HG03432 (cell line): ENCODE results near the gene PLA2G5.
"Not testable (repeated sequence)": the region's sequence is repeated elsewhere in the genome, so short reads cannot be mapped to it uniquely, and the experiment has no call there.

Experiments used
- ATAC-seq: cut with Tn5 transposase; IDR thresholded peaks from one replicate; pipeline ENCODE4 v1.9.1; 2021; ENCODE audit warnings: mild to moderate bottlenecking, moderate library complexity; ENCODE audit not compliant: unreplicated experiment

Gene PLA2G5

DNA sequence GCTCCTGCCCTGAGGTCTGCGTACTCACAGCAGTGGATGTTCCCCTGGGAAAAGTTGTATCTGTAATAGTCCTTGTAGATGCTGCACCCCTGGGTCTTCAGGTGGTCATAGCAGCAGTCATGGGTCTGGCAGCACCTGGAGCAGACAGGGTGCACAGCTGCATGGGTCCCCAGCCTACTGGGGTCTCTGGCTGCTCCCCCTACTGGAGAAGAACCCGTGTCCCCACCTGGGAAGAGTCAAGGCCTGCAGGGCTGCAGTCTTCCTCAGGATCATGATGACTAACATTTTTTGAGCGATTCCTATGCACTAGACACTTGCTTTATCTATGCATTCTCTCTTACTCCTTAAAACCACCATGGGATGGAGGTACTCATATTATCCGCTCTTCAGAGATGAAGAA, 45.5 kb downstream of the PLA2G5 start:
- no peak for ATAC-seq

DNA sequence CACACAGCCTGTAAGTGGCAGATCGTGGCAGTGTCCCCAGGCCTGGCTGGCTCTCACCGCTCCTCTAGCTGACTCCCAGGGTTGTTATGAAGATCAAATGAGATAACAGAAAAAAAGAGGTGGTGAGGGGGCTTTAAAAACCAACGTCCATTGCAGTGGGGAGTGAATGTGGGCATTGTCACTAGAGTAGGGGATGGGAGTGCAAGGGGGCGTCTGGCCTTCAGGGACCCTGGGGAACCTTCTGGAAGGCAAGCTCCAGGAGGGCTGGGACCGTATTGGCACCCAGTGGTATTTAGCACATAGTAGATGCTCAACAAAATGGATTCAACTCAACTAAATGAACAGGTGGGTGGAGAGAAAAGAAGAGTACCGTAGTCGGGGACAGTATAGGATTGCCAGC, 45.9 kb downstream of the PLA2G5 start:
- no peak for ATAC-seq

DNA sequence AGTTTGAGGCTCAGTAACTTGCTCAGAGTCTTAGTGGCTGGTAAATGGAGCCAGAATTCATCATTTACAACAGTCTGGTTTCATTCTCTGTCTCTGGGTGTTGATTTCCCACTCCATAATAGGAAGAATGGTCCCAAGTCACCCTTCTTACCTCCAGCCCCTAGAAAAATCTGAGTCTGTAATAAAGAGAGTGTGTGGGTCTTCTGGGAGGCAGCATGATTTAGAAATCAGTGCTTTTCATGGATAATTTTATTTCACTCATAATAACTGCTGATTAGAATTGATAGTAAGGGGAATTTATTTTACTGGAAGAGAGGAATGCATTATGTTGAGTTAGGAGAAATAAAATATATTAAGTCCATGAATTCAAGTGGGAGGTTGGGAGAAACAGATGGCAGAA, 47.2 kb downstream of the PLA2G5 start:
- no peak for ATAC-seq

DNA sequence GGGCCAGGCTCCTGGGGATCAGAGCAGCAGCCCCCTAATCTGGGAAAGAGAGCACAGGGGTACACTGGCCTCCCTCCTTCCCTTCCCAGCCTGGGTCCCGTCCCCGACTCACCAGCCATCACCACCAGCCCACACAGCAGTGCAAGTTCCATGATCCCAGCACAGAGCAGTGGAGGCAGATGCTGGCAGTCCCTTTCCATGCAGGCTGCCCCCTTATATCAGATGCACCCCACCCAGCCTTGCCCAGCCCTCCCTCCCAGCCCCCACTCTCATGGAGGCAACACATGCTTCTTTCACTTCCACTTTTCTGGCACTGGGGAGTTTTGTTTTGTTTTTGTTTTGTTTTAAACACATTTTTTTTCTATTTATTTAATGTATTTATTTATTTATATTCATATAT, 49.4 kb downstream of the PLA2G5 start, which contains the start of gene PLA2G2D:
PLA2G2D (minus strand) TSS at position 190 of the 400 bp plus-strand sequence; CDS start at position 152, 38 bp downstream.
- no peak for ATAC-seq

DNA sequence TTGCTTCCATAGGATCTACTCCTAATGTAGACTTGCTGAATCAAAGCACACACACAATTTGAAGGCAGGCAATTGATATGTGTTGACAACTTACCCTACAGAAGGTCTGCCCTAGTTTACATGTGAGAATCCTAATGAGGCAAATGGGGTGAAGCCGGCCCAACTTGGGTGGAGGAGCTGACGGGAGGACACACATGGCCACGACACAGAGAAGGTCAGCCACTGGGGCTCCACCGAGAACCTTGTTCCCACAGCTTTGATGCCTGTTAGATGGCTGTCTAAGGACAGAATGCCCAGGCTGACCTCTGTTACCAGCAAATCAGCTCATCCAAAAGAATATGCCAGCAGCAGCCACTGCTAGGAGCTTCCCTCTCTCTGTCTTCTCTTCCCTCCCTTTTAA, 50.8 kb downstream of the PLA2G5 start:
- no peak for ATAC-seq

DNA sequence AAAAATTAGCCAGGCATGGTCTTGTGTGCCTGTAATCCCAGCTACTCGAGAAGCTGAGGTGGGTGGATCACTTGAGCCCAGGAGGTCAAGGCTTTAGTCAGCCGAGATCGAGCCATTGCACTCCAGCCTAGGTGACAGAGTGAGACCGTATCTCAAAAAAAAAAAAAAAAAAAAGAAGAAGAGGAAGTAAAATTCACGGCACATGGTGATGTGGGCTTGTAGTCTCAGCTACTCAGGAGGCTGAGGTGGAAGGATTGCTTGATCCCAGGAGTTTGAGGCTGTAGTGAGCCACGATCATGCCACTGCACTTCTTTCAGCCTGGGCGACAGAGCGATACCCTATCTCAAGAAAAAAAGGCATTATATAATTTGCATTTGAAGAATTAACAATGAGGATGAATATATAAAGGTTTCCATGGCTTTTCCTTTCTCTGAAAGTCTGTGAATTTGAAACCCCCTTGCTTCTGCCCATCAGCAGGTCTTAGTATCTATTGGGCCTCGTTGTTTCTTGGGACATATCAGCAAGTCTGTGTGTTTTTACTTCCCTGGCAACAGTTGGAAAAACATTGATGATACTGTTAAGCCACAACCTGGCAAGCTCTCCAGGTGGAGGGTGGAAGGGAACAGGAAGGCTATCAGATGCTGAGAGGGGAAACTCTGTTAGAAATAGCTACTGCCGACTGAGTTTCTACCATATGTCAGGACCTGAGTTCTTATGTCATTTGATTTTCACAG, 53.9 kb downstream of the PLA2G5 start:
- ATAC-seq = no peak

DNA sequence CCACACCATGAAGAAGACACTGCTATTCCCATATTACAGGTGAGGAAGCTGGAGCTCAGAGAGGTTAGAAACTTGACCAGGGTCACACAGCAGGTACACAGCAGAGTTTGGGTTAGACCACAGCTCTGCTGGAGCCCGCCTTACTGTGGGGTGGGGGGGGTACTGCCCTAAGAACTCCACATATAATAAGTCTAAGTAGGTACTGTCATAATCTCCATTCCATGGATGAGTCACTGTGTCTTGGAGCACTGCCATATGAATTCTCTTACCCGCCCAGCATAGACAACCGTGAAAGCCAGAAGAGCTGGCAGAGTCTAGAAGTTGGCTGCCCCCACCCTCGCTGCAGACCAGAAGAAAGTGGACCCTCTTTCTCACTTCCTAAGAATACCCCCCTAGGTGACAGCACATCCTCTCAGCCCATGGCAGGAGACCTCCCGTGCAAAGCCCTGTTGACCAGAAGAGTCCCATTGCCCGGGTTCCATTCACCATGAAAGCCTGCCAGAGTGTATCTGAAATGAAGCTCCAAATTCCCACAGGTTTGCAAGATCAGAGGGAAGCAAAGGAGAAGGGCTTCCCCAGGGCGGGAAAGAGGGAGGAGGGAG, 54.6 kb downstream of the PLA2G5 start:
- no peak for ATAC-seq

DNA sequence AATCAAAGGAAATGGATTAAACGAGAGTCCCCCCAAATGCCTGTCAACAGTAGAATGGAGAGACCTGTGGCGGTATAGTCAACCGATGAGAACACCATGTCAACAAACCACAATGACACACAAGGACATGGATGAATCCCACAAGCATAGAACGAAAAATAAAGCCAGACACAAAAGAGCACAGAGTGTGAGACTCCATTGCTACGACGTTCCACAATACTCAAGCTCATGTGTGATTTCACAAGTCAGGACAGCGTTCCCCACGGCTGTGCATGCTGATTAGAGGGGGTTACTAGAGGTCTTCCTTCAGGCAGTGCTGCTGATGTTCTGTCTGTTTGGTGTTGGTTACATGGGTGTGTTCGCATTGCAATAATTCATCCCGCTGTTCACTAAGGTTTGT, 55.1 kb downstream of the PLA2G5 start:
- no peak for ATAC-seq

DNA sequence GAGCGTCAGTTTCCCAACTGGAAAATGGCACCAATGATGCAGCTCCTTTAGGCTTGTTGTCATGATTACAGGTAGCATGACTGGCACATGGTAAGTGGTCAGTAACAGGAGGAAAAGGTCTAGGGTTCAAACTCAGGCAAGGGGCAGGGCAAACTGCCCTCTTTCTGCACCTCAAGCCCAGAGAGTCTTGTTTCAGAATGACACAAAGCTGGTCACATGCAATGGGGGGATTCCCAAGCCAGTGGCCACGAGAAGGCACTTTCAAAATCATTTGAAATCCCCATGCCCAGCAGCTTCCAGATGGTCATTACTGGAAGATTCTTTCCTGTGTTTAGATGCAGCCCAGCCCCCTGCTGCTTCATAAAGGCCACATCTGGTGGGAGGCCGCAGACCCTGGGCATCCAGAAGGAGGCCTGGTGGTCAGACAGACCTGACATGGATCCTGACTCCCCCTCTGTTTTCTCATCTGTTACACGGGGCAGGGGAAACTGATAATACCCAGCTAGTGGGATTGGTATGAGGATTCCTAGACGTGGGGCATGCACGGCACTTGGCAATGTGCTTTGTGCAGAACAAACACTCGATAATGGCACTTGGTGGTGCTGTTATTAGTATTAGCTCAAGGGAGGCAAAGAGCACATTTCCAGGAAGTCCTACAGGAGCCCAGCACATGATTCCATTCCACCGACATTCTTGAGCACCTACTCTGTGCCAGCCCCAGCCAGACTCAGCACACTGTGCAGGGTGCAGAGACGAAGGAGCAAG, 56.2 kb downstream of the PLA2G5 start:
- ATAC-seq = no peak

DNA sequence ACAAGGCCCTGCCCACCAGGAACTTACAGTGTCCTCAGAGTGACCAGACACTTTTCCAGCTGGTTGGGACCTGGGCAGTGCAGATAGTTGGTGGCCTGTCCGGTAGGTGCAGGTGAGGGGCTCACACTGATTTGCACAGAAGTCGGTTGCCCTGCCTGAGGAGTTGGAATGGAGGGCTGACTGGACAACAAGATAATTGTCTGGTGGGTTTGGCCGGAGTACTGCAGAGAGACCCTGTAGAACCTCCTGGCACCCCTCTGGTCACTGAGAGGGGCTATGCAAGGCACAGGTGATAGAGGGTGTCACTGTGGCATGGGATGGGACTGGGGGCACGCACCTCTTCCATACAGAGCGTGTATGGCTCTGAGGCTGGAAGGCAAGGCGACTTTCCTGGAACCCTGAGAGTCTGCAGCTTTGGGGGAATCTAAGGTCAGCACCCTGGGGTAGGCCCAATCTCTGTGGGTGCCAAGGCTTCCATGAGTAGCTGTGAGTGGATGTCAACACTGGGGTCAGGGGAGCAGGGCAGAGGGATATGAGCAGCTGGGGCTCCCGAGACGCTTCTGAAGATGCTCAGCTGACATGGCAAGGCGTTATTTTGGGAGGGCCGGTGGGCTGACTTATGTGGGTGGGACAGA, 56.9 kb downstream of the PLA2G5 start:
- ATAC-seq = no peak

DNA sequence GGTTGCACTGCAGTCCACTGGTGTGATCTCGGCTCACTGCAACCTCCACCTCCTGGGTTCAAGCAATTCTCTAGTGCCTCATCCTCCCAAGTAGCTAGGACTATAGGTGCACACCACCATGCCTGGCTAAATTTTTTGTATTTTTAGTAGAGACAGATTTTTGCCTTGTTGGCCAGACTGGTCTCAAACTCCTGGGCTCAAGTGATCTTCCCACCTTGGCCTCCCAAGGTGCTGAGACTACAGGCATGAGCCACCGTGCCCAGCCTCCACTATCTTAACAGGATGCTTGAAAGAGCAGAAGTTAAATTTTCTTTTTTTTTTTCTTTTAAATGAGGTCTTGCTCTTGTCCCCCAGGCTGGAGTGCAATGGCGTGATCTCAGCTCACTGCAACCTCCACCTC, 60.5 kb downstream of the PLA2G5 start:
- ATAC-seq = not testable (repeated sequence)

DNA sequence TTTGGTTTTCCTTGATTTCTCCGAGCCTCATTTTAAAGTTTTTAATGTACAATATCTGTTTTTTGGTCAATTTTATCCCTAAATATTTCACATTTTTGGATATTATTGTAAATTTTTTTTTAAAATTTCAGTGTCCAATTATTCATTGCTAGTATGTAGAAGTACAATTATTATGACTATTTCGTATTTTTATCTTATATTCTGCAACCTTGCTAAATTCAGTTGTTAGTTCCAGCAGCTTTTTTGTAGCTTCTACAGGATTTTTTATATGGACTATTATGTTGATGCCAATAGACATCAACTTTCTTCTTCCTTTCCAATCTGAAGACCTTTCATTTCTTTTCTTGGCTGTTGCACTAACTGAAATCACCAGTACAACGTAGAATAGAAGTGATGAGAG, 65.0 kb downstream of the PLA2G5 start:
- ATAC-seq = no peak

DNA sequence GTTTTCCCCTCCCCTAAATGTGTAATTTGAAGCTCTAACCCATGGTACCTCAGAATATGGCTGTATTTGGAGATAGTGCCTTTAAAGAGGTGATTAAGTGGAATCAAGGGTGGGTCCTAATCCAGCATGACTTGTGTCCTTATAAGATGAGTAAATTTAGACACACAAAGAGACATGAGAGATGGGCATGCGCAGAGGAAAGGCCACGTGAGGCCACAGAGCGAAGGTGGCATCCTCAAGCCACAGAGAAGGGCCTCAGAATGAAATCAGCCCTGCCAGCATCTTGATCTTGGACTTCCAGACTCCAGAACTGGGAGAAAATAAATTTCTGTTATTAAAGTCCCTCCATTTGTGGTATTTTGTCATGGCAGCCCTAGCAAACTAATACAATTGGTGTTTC, 66.3 kb downstream of the PLA2G5 start:
- no peak for ATAC-seq

DNA sequence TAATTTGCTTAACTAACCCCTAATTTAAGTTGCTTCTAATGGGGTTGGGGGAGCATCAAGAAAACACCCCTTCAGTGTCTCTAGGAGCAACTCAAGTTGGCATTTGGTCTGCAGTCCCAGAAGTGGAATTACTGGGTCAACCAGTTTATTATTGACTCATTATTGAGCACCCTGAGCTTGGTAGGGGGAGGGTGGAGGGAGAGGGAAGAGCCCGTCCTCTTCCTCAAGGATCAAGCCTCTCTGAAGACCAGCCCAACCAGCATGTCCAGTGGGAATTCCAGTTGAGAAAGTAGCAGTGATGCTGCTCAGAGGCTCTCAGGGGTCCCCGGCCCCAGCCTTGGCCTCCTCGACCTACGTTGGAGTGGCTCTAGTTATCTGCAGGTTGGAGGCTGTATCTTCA, 67.1 kb downstream of the PLA2G5 start:
- ATAC-seq = no peak

DNA sequence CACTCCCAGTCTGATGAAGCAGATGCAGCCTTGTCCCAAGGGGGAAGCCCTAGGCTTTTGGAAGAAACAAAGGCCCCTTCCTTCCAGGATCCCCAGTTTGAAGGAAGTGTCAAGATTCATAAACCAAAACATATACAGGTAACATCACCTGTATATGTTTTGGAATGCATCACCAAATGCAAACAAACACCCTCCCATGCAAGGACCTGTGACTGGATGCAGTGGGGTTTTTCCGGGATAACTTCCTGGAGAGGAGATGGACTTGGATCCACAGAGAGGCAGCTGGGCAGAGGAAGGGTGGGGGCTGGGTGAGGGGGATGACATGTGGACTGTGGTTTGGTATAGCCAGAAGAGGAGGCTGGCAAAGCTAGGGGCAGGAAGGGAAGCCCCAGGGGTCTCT, 67.6 kb downstream of the PLA2G5 start:
- ATAC-seq = no peak

DNA sequence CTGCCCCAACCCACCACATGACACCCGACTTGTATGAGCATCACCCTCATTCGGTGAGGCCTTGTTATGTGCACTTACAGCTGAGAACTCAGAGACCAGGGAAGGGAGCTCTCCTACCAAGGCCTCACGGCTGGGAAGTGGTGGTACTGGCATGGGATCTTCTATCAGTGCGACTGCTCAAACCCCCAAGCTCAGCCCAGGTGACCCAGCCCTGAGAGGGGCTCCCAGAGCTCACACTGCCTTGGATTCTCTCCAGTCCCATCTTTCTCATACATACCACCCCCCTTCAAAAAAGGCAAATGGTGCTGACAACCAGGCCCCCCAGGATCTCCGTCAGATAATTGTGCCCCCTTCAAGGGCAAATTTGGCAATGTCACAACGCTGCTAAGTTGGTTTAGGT, 68.4 kb downstream of the PLA2G5 start:
- ATAC-seq = no peak

DNA sequence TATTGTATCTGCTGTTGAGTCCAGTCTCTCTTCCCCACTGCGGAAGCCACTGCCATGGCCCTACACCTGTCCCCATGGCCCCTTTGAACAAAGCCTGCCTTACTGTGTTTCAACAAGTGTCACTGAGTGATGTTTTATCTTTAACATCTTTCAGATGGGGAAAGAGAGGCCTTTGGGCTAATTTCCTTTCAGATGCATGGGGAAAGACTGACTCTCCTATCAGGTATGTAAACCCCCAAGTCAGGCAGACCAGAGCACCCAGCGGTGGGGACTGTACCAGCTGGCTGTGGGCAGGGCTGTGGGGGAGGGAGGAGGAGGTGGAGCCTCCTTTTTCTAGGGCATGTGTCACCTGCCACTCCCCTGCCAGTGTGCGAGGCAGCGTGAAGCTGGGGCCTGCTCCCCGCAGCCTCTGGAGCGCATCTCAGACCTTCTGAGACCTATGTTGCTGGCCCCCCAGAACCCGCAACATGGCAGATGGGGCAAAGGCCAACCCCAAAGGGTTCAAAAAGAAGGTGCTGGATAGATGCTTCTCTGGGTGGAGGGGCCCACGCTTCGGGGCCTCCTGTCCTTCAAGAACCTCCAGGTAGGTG, 69.1 kb downstream of the PLA2G5 start, which contains the start of gene PLA2G2F:
PLA2G2F (plus strand) TSS at position 363 of the 590 bp plus-strand sequence; CDS start at position 468, 105 bp downstream.
- no peak for ATAC-seq

DNA sequence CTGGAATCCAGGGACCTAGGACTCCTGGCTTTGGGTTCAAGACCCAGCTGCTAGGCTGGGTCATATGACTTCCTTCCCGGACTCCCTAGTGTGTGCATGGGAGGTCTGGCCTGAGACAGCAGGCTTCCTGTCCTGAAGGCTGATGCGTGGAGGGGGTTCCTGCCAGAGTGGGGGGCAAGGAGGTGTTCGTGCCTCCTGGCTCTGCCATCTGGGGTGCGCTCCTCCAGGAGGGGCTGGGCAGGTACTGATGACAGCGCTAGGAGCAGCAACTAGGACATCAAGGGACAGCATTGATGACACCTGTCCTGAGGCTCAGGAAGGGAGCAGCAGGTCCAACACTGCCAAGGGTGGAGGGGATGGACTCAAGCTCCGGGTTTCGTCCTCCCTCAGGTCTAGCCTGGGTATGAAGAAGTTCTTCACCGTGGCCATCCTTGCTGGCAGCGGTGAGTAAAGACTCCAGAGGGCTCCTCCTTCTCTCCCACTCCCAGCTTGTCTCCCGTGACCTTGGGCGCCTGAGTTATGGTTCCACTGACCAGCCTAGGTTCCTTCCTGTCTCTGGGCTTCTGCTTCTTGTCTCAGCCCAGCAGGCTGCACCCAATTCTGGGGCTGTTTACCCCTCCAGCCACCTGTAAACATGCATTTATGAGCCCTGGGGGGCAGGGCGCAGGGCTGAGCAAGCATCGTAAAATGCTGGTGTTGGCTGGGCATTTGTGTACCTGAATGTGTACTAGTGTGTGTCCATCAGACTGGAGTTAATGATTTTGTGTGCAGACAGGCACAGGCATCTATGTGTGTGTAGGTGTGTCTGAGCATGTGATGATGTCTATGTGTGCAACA, 70.0 kb downstream of the PLA2G5 start:
- no peak for ATAC-seq

DNA sequence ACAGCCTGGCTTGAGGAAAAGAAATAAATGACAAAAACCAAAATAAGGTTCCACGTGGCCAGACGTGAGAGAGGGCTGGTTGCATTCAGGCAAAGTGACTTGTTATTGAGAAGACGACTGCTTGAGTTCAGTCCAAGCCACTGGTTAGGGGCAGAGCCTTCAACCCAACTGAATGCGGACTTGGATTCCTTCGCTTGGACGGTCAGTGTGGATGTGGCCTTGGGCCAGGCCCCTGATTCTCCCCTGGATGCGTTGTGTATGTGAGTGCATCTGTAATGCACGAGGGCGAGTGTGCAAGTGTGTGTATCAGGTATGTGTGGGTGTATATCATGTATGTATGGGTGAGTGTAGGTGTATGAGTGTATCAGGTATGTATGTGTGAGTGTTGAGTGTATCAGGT, 71.0 kb downstream of the PLA2G5 start:
- ATAC-seq = no peak

DNA sequence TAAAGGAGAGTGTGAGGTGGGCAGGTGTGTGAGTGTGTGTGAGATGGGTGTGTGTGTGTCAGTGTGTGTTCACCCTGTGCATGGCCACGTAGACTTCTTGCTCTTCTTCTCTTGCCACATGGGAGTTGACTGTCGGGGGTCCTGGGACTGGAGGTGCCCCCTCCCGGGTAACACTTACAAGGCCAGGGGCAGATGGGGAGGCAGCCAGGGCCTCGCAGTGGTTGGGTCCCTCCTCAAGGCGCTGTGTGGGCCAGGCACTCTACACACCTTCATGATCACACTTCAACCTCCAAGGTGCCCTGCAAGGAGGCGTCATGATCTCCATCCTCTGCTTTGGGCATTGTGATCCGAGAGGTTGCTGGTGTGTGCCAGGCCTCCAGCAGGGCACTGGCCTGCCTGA, 71.5 kb downstream of the PLA2G5 start:
- no peak for ATAC-seq
